Measurements from ENCODE around the gene LIN7B. TPM values are rescaled to one million over a fixed set of nuclear protein-coding genes. Genes with fewer than 3 reads are reported as not detected.

The LIN7B gene
- total and polyA plus RNA-seq, 9 of the 15 experiments (the other 6 are each of a cell fraction or from before 2014, with no cell fraction given), result 0.89 to 15.7 (median 4.0) TPM

DNA sequence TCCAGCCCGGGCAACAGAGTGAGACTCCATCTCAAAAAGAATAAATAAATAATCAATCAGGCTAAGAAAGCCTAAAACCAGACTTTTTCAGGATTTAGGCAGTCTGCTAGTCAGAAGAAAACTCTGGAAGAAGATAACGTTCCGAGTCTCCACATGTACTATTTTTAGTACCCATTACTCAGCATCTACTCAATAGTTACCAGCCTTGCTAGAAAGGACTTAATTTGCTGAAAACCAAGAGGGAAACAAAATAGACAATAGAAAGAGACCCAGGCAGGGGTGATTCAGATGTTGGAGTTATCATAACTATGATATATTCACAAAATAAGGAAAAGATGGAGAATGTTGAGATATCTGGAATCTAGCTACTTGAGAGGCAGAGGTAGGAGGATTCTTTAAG lies 3.6 kb upstream of the LIN7B start:
- DNase-seq (ENCODE audit: extremely low read depth in 1 of 4, low spot score in 3 of 4), result no peak
- CTCF ChIA-PET (ENCODE audit: low intra/inter-chr PET ratio), result no interaction called here
- peaks cover 13% of the 10 kb centered on the region for H3K79me2 ChIP-seq (ENCODE audit: control insufficient read depth, insufficient read depth, low read length)
- H3K9me3 ChIP-seq (replicated peaks; ENCODE audit: control insufficient read depth, insufficient read depth, low read depth, low read length), result no peaks in the 10 kb centered on the region
- H4K20me1 ChIP-seq (replicated peaks; ENCODE audit: control insufficient read depth, insufficient read depth, low read length), result peaks cover 14% of the 10 kb centered on the region
- H3K4me1 ChIP-seq (replicated peaks in 1 of 2; ENCODE audit: control insufficient read depth in 2 of 2, insufficient read depth in 2 of 2, low read length in 2 of 2), result peaks cover 28 to 60% of the 10 kb centered on the region in 2 experiments
- peaks cover 45% of the 10 kb centered on the region for H3K36me3 ChIP-seq (ENCODE audit: control insufficient read depth, insufficient read depth, low read length)
- peak overlapping the region in 1 of 2 experiments; percentile 22; a peak in 2 of 4 replicates for H3K9ac ChIP-seq (ENCODE audit: insufficient read depth in 1 of 2, low read depth in 2 of 2, low read length in 2 of 2)
- peak; percentile 35 for FAIRE-seq
- H2AFZ ChIP-seq (ENCODE audit: low read depth, low read length), result no peak overlapping the region
- no peak overlapping the region; the same call in 1 of the 2 replicates for H3K4me2 ChIP-seq (ENCODE audit: insufficient read depth, low read length)
- in situ Hi-C loops (cut with MboI), result loop anchor here (10.0 kb wide), 1 partner anchor 1224 kb away; no protein-coding TSS in a partner anchor
- intact Hi-C loops (cut with micrococcal nuclease), result no loop called here
- H3K27ac ChIP-seq (ENCODE audit: extremely low read depth, low read depth, low read length), result peak overlapping the region; percentile 49; the same call in 2 of the 3 replicates
- POLR2A ChIA-PET, result interaction anchor here (1.1 to 1.2 kb wide), 2 partner anchors 13 to 40 kb away, joined by 3 to 4 read pairs; no protein-coding TSS in a partner anchor
- peaks cover 11% of the 10 kb centered on the region for H3K9me1 ChIP-seq (ENCODE audit: control insufficient read depth, insufficient read depth, low read length)
- no peak for ATAC-seq
- WGBS (ENCODE audit: insufficient coverage, low coverage, missing lambda C conversion rate), result 13% methylated on average over 3 of the region's 3 CpGs
- H3K27me3 ChIP-seq (ENCODE audit: control insufficient read depth in 2 of 2, insufficient read depth in 2 of 2, low read length in 2 of 2), result no peaks in the 10 kb centered on the region
- no TSS peak for BruUV-seq (replicated peaks)
- H3K4me3 ChIP-seq, result no peak overlapping the region
- no peak for TF ChIP-seq PKNOX1 (IDR thresholded peaks at IDR 0.05)
- peak; percentile 95 for TF ChIP-seq MEF2A (IDR thresholded peaks at IDR 0.05; ENCODE audit: control insufficient read depth, low read depth, low read length)
- TF ChIP-seq MTA1 (IDR thresholded peaks at IDR 0.05; ENCODE audit: borderline replicate concordance), result no peak
- TF ChIP-seq TARDBP (IDR thresholded peaks at IDR 0.05), result no peak
- TF ChIP-seq NFYB (IDR thresholded peaks at IDR 0.05; ENCODE audit: extremely low read depth, insufficient read length), result no peak
- TF ChIP-seq KAT7 (CRISPR knock-in tag; IDR thresholded peaks at IDR 0.05; ENCODE audit: borderline replicate concordance), result no peak
- TF ChIP-seq, protein P1, sequence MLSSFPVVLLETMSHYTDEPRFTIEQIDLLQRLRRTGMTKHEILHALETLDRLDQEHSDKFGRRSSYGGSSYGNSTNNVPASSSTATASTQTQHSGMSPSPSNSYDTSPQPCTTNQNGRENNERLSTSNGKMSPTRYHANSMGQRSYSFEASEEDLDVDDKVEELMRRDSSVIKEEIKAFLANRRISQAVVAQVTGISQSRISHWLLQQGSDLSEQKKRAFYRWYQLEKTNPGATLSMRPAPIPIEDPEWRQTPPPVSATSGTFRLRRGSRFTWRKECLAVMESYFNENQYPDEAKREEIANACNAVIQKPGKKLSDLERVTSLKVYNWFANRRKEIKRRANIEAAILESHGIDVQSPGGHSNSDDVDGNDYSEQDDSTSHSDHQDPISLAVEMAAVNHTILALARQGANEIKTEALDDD (IDR thresholded peaks at IDR 0.05), result peak; percentile 62; the same call in 1 of the 2 replicates
- TF ChIP-seq MLX (CRISPR knock-in tag; conservative IDR thresholded peaks at IDR 0.05), result no peak
- no peak for TF ChIP-seq DDX20 (tag; IDR thresholded peaks at IDR 0.05; ENCODE audit: low read depth)
- TF ChIP-seq, protein P2, sequence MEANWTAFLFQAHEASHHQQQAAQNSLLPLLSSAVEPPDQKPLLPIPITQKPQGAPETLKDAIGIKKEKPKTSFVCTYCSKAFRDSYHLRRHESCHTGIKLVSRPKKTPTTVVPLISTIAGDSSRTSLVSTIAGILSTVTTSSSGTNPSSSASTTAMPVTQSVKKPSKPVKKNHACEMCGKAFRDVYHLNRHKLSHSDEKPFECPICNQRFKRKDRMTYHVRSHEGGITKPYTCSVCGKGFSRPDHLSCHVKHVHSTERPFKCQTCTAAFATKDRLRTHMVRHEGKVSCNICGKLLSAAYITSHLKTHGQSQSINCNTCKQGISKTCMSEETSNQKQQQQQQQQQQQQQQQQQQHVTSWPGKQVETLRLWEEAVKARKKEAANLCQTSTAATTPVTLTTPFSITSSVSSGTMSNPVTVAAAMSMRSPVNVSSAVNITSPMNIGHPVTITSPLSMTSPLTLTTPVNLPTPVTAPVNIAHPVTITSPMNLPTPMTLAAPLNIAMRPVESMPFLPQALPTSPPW (CRISPR knock-in tag; IDR thresholded peaks at IDR 0.05), result no peak
- TF ChIP-seq ZNF785 (CRISPR knock-in tag; IDR thresholded peaks at IDR 0.05), result no peak
- no peak for TF ChIP-seq JUND (IDR thresholded peaks at IDR 0.05; ENCODE audit: borderline replicate concordance, low read depth, low read length)
- TF ChIP-seq JUND (tag; IDR thresholded peaks at IDR 0.05; ENCODE audit: borderline replicate concordance, low read depth, low read length), result no peak; the same call in 2 of the 3 replicates
- no peak for TF ChIP-seq ZFX (CRISPR knock-in tag; IDR thresholded peaks at IDR 0.05)
- TF ChIP-seq ZNF165 (CRISPR knock-in tag; IDR thresholded peaks at IDR 0.05; ENCODE audit: borderline replicate concordance), result no peak
- TF ChIP-seq KAT8 (IDR thresholded peaks at IDR 0.05; ENCODE audit: low read depth), result no peak
- TF ChIP-seq NBN (IDR thresholded peaks at IDR 0.05; ENCODE audit: low read depth), result 0 out of 2 replicates have a peak, but pooled peaks have one; percentile 9
- TF ChIP-seq SUPT5H (IDR thresholded peaks at IDR 0.05), result no peak
- no peak for TF ChIP-seq NEUROD1 (IDR thresholded peaks at IDR 0.05; ENCODE audit: borderline replicate concordance, low read depth, low read length, partially characterized antibody)
- TF ChIP-seq MEF2D (tag; conservative IDR thresholded peaks at IDR 0.05; ENCODE audit: low read depth), result peak; percentile 81
- TF ChIP-seq NFE2 (IDR thresholded peaks at IDR 0.05; ENCODE audit: low read depth), result peak; percentile 56
